SJSA1 (cell line): ENCODE results near the gene LMBR1. TPM values are rescaled to one million over a fixed set of nuclear protein-coding genes. Genes with fewer than 3 reads are reported as not detected.
"Not testable (repeated sequence)": the region's sequence is repeated elsewhere in the genome, so short reads cannot be mapped to it uniquely, and the experiment has no call there.

Experiments
- DNase-seq, 2 experiments: peaks; one replicate each; pipeline ENCODE4 v3.0.0-alpha.2; 2015 to 2020; ENCODE audit warnings: low spot score in 2 of 2, low read depth in 1 of 2
- H3K27ac ChIP-seq: fragments of 250-450 bp; sonication (Bioruptor Pico); 2 replicates; pipeline ENCODE4 v1.5.1; 2020; ENCODE audit warnings: mild to moderate bottlenecking, moderate library complexity
- H3K27me3 ChIP-seq: fragments of 250-450 bp; sonication (Bioruptor Pico); replicated peaks from 2 replicates; pipeline ENCODE4 v1.5.1; 2020; ENCODE audit warnings: mild to moderate bottlenecking, moderate library complexity
- H3K36me3 ChIP-seq: fragments of 250-450 bp; sonication (Bioruptor Pico); 2 replicates; pipeline ENCODE4 v1.5.1; 2020; ENCODE audit warnings: mild to moderate bottlenecking
- H3K4me1 ChIP-seq: fragments of 250-450 bp; sonication (Bioruptor Pico); replicated peaks from 2 replicates; pipeline ENCODE4 v1.6.1; 2021; ENCODE audit warnings: mild to moderate bottlenecking
- H3K4me3 ChIP-seq: fragments of 250-450 bp; sonication (Bioruptor Pico); 2 replicates; pipeline ENCODE4 v1.5.1; 2020; ENCODE audit warnings: mild to moderate bottlenecking
- H3K9me3 ChIP-seq: fragments of 250-450 bp; sonication (Bioruptor Pico); replicated peaks from 2 replicates; pipeline ENCODE4 v1.5.1; 2020; ENCODE audit warnings: mild to moderate bottlenecking
- total RNA-seq: library from RNA; depleted of rRNA; stranded (reverse); fragments of >200 nt; shearing (Covaris generic); gene quantifications from 2 replicates; pipeline ENCODE4 v1.2.3, GENCODE V29; 2014; rRNA removed

The LMBR1 gene
- total RNA-seq, 1 experiment from 2014 or later: 16.8 TPM

DNA sequence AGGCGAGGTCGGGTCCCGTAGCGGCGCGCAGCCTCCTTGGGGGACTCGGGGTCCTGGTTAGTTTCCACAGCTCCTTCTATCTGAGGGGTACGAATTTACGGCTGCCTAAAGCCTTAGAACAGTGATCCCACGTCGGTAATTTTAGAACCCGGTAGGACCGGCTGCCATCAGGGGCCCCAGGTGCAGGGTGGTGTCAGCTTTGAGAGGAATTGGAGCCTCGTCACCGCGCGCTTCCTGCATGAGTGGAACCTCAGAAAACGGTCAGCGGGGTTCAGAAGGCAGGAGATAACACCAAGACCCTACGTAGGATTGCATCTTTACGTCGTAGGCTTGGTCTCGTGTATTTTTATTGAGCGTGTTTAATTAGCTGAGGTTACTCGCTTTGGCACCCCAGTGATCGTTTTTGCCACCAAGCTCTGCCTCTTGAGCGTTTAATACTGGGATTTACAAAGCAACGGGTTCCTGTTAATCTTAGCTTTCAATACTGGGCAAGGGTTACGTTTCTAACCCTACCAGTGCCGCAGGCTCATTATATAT, 252.0 kb downstream of the LMBR1 start:
- Histone ChIP-seq H3K9me3 (peaks cover 14% of the 10 kb centered on the region), H3K27ac (no peak overlapping the region), H3K36me3 (no peaks in the 10 kb centered on the region; the same call in 1 of the 2 replicates), H3K4me1 (peaks cover 17% of the 10 kb centered on the region), H3K4me3 (peak overlapping the region; percentile 68), H3K27me3 (no peaks in the 10 kb centered on the region; the same call in 1 of the 2 replicates)
- no peak for DNase-seq

DNA sequence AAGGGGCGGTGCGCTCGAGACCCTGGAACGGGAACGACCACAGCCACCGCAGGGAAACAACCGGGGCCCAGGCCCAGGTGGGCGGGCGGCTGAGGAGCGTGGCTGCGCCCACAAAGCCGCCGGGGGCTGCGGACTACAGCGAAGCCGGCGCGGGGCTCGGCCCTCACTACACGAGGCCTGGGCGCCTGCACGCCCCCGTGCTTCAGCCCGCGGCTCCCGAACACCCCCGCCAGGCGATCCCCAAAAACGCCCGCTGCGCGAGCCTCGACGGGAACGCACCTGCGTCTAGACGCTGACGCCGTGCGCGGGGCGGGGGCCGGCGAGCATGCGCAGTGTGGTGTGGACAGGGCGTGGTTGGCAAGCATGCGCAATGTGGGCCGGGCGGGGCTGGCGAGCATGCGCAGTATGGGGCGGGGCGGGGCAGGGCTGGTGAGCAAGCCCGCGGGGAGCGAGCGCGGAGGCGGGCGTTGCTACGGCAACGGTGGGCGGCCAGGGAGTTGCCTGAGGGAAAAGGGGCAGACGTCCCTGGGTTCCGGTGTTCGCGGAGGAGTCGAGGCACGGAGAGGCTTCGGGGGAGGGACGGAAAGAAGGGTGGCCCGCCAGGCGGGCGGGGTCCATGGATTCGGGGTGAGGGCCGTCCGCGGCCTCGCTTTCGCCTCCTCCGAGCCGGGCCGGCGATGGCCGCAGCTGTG, 252.6 kb downstream of the LMBR1 start, which contains the start of gene RNF32:
TSS of gene RNF32 (plus strand) at position 518 of the 692 bp plus-strand sequence. CDS start 3,104 bp downstream, outside the sequence.
- no peaks in the 10 kb centered on the region; the same call in 1 of the 2 replicates for H3K36me3 ChIP-seq
- H3K9me3 ChIP-seq: peaks cover 14% of the 10 kb centered on the region
- peak; percentile 72 to 92 for DNase-seq
- no peak within 1 kb of the TSS for H3K27ac ChIP-seq
- peaks cover 17% of the 10 kb centered on the region for H3K4me1 ChIP-seq
- no peaks in the 10 kb centered on the region; the same call in 1 of the 2 replicates for H3K27me3 ChIP-seq
- H3K4me3 ChIP-seq: peak within 1 kb of the TSS; percentile 68

- Histone ChIP-seq H3K36me3 (no peaks in the 10 kb centered on the region; the same call in 1 of the 2 replicates), H3K4me1 (peaks cover 17% of the 10 kb centered on the region), H3K27me3 (no peaks in the 10 kb centered on the region; the same call in 1 of the 2 replicates), H3K27ac (no peak overlapping the region), H3K4me3 (peak overlapping the region; percentile 68), H3K9me3 (peaks cover 14% of the 10 kb centered on the region)
- no peak for DNase-seq
Observed at GRCh38 chr7:156639426-156640256, 253.3 kb downstream of the LMBR1 start.

- Histone ChIP-seq H3K9me3 (peaks cover 14% of the 10 kb centered on the region), H3K4me3 (no peak overlapping the region), H3K36me3 (no peaks in the 10 kb centered on the region; the same call in 1 of the 2 replicates), H3K4me1 (peaks cover 17% of the 10 kb centered on the region), H3K27me3 (no peaks in the 10 kb centered on the region; the same call in 1 of the 2 replicates), H3K27ac (no peak overlapping the region)
- DNase-seq: no peak
Observed at GRCh38 chr7:156638443-156639077, 254.4 kb downstream of the LMBR1 start.

DNA sequence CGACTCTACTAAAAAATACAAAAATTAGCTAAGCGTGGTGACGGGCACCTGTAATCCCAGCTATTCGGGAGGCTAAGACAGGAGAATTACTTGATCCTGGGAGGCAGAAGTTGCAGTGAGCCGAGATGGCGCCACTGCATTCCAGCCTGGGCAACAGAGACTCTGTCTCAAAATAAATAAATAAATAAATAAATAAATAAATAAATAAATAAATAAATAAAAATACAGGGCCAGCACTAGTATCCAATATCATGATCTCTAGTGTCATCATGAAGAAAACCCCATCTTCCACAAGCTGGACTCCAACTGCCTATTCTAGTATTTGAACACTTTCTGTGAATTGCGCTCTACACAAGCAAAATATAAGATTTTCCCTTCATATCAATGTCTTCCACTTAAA, 255.9 kb downstream of the LMBR1 start:
- DNase-seq, H3K27me3 ChIP-seq, H3K4me3 ChIP-seq, H3K36me3 ChIP-seq, H3K27ac ChIP-seq: not testable (repeated sequence)
- Histone ChIP-seq H3K9me3 (peaks cover 14% of the 10 kb centered on the region), H3K4me1 (peaks cover 17% of the 10 kb centered on the region)

GRCh38 chr7:156635529-156636385, 257.2 kb downstream of the LMBR1 start:
- no peaks in the 10 kb centered on the region; the same call in 1 of the 2 replicates for H3K36me3 ChIP-seq
- H3K4me1 ChIP-seq: peaks cover 11% of the 10 kb centered on the region
- H3K27ac ChIP-seq: no peak overlapping the region
- H3K27me3 ChIP-seq: no peaks in the 10 kb centered on the region
- no peak overlapping the region for H3K4me3 ChIP-seq
- DNase-seq: no peak
- peaks cover 11% of the 10 kb centered on the region for H3K9me3 ChIP-seq

DNA sequence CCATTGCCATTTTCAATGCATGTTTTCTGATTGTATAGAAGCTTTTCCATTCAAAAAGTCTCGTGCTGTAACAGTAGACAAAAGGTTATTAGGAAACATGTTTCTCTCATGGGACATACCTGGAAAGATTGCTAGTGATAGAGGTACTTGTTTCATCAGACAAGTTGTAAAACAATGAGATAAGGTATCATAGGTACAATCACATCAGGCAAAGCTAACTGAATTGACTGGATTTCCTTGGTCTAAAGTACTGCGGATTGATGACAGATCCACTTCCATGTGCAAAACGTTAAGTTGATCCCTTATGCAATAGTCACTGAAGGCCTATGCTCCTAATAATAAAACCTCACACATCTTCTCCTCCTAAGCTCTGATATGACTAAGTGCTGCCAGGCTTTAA, 258.9 kb downstream of the LMBR1 start:
- Histone ChIP-seq H3K9me3 (no peaks in the 10 kb centered on the region), H3K27me3 (no peaks in the 10 kb centered on the region), H3K4me3 (no peak overlapping the region), H3K27ac (no peak overlapping the region), H3K4me1 (no peaks in the 10 kb centered on the region), H3K36me3 (no peaks in the 10 kb centered on the region)
- DNase-seq: no peak

GRCh38 chr7:156629873-156630272, 263.1 kb downstream of the LMBR1 start:
- no peak overlapping the region for H3K4me3 ChIP-seq
- DNase-seq: no peak
- no peaks in the 10 kb centered on the region for H3K4me1 ChIP-seq
- no peak overlapping the region for H3K27ac ChIP-seq
- no peaks in the 10 kb centered on the region; the same call in 1 of the 2 replicates for H3K9me3 ChIP-seq
- H3K36me3 ChIP-seq: no peaks in the 10 kb centered on the region
- no peaks in the 10 kb centered on the region for H3K27me3 ChIP-seq

DNA sequence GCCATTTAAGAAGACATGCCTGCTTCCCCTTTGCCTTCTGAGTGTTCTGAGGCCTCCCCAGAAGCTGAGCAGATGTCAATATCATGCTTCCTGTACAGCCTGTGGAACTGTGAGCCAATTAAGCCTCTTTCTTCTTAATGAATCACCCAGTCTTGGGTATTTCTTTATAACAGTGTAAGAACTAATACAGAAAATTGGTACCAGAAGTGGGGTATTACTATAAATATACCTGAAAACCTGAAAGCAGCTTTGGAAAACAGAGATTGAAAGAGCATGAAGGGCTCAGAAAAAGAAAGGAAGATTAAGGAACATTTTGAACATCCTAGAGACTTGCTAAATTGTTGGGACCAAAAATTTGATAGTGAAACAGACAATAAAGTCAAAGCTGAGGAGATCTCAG, 264.4 kb downstream of the LMBR1 start:
- DNase-seq: no peak
- Histone ChIP-seq H3K27me3 (no peaks in the 10 kb centered on the region), H3K9me3 (no peaks in the 10 kb centered on the region; the same call in 1 of the 2 replicates)

More for the DNA sequence above, 264.4 kb downstream of the LMBR1 start:
- Histone ChIP-seq H3K4me3 (no peak overlapping the region), H3K36me3 (no peaks in the 10 kb centered on the region), H3K27ac (no peak overlapping the region), H3K4me1 (no peaks in the 10 kb centered on the region)

Other genes starting within 250 kb of the LMBR1 start
- 14.8 and 17.3 TPM in 2 replicates for gene NOM1, start 56.5 kb upstream of the LMBR1 start, total RNA-seq
- gene MNX1, start 117.5 kb upstream of the LMBR1 start, total RNA-seq: not detected in 2 replicates
- gene UBE3C, start 245.7 kb upstream of the LMBR1 start, total RNA-seq: 85.8 and 134 TPM in 2 replicates